ENCODE data around the gene CCDC187. TPM values are rescaled to one million over a fixed set of nuclear protein-coding genes. Genes with fewer than 3 reads are reported as not detected.

CCDC187 gene
- total RNA-seq, 5 donors from 2014 or later (not counting 1 experiment from before 2014, with no cell fraction given), result 0.07 to 0.20 (median 0.09) TPM; not detected in 1

- H3K27ac ChIP-seq (ENCODE audit: low read length), result no peak overlapping the region
- WGBS (ENCODE audit: insufficient coverage), result 86% methylated on average over 14 of the region's 14 CpGs
- peak overlapping the region in 1 of 2 donors; percentile 22 for H3K27ac Mint-ChIP-seq
- H3K36me3 Mint-ChIP-seq, result peaks cover 27% of the 10 kb centered on the region
- H3K9me3 ChIP-seq, result no peaks in the 10 kb centered on the region
- H3K9me3 Mint-ChIP-seq, result no peaks in the 10 kb centered on the region
- H3K27me3 Mint-ChIP-seq, result no peaks in the 10 kb centered on the region
- no peak overlapping the region for H3K4me3 Mint-ChIP-seq
- peaks cover 34 to 41% (median 37%) of the 10 kb centered on the region in 3 donors for H3K4me1 Mint-ChIP-seq
- ChIA-PET POLR2A (no interaction called here), CTCF (no interaction called here)
- H3K4me1 ChIP-seq (ENCODE audit: control insufficient read depth in 1 of 2, extremely low read depth in 1 of 2, insufficient read depth in 2 of 2, low read length in 2 of 2), result peaks cover 2 to 27% of the 10 kb centered on the region in 2 experiments
- no peaks in the 10 kb centered on the region for H3K27me3 ChIP-seq (replicated peaks in 1 of 2; ENCODE audit: control insufficient read depth in 2 of 2, extremely low read depth in 1 of 2, insufficient read depth in 2 of 2, low read length in 1 of 2)
- no peak overlapping the region for H3K4me3 ChIP-seq (ENCODE audit: control insufficient read depth in 1 of 2, extremely low read depth in 1 of 2, low read length in 1 of 2)
- peaks cover 3 to 17% of the 10 kb centered on the region in 2 donors for H3K36me3 ChIP-seq (ENCODE audit: control insufficient read depth in 2 of 2, extremely low read depth in 1 of 2, insufficient read depth in 1 of 2, low read length in 1 of 2)
- ATAC-seq (replicated peaks in 1 of 4) (no peak), DNase-seq (no peak)
Measured at GRCh38 chr9:136233868-136234267, 70.0 kb downstream of the CCDC187 start.

GRCh38 chr9:136233411-136233810 lies 70.5 kb downstream of the CCDC187 start:
- Mint-ChIP-seq H3K27me3 (no peaks in the 10 kb centered on the region), H3K4me3 (no peak overlapping the region), H3K36me3 (peaks cover 27% of the 10 kb centered on the region), H3K9me3 (no peaks in the 10 kb centered on the region), H3K27ac (peak overlapping the region; percentile 22 to 43), H3K4me1 (peaks cover 34 to 41% (median 40%) of the 10 kb centered on the region in 3 donors)
- no peak for DNase-seq
- H3K9me3 ChIP-seq, result no peaks in the 10 kb centered on the region
- no peak overlapping the region for H3K4me3 ChIP-seq (ENCODE audit: control insufficient read depth in 1 of 2, extremely low read depth in 1 of 2, low read length in 1 of 2)
- POLR2A ChIA-PET, result no interaction called here
- peaks cover 2 to 26% of the 10 kb centered on the region in 2 experiments for H3K4me1 ChIP-seq (ENCODE audit: control insufficient read depth in 1 of 2, extremely low read depth in 1 of 2, insufficient read depth in 2 of 2, low read length in 2 of 2)
- no peak for ATAC-seq (replicated peaks in 1 of 4)
- H3K27ac ChIP-seq (ENCODE audit: low read length), result no peak overlapping the region
- WGBS (ENCODE audit: insufficient coverage), result 72% methylated on average over 10 of the region's 15 CpGs
- peaks cover 3 to 17% of the 10 kb centered on the region in 2 donors for H3K36me3 ChIP-seq (ENCODE audit: control insufficient read depth in 2 of 2, extremely low read depth in 1 of 2, insufficient read depth in 1 of 2, low read length in 1 of 2)
- H3K27me3 ChIP-seq (replicated peaks in 1 of 2; ENCODE audit: control insufficient read depth in 2 of 2, extremely low read depth in 1 of 2, insufficient read depth in 2 of 2, low read length in 1 of 2), result no peaks in the 10 kb centered on the region
- CTCF ChIA-PET, result no interaction called here

- peaks cover 34 to 42% (median 42%) of the 10 kb centered on the region in 3 donors for H3K4me1 Mint-ChIP-seq
- no peaks in the 10 kb centered on the region for H3K27me3 Mint-ChIP-seq
- DNase-seq (no peak), ATAC-seq (replicated peaks in 1 of 4) (no peak)
- H3K36me3 Mint-ChIP-seq, result peaks cover 27% of the 10 kb centered on the region
- no peak overlapping the region for H3K4me3 Mint-ChIP-seq
- no peaks in the 10 kb centered on the region for H3K9me3 Mint-ChIP-seq
- H3K27ac Mint-ChIP-seq, result peak overlapping the region; percentile 22 to 43
- WGBS (ENCODE audit: insufficient coverage), result 84% methylated on average over 10 of the region's 10 CpGs
- Histone ChIP-seq H3K27ac (ENCODE audit: low read length) (no peak overlapping the region), H3K4me1 (ENCODE audit: control insufficient read depth in 1 of 2, extremely low read depth in 1 of 2, insufficient read depth in 2 of 2, low read length in 2 of 2) (peaks cover 2 to 21% of the 10 kb centered on the region in 2 experiments), H3K36me3 (ENCODE audit: control insufficient read depth in 2 of 2, extremely low read depth in 1 of 2, insufficient read depth in 1 of 2, low read length in 1 of 2) (peaks cover 3 to 17% of the 10 kb centered on the region in 2 donors), H3K4me3 (ENCODE audit: control insufficient read depth in 1 of 2, extremely low read depth in 1 of 2, low read length in 1 of 2) (no peak overlapping the region), H3K27me3 (replicated peaks in 1 of 2; ENCODE audit: control insufficient read depth in 2 of 2, extremely low read depth in 1 of 2, insufficient read depth in 2 of 2, low read length in 1 of 2) (no peaks in the 10 kb centered on the region), H3K9me3 (no peaks in the 10 kb centered on the region)
- ChIA-PET CTCF (no interaction called here), POLR2A (no interaction called here)
Measured at GRCh38 chr9:136232969-136233368, 70.9 kb downstream of the CCDC187 start.

GRCh38 chr9:136231478-136232297 lies 72.2 kb downstream of the CCDC187 start:
- ChIA-PET CTCF (no interaction called here), POLR2A (no interaction called here)
- 59% methylated on average over 17 of the region's 31 CpGs for WGBS (ENCODE audit: insufficient coverage)
- H3K36me3 ChIP-seq (ENCODE audit: control insufficient read depth in 2 of 2, extremely low read depth in 1 of 2, insufficient read depth in 1 of 2, low read length in 1 of 2), result peaks cover 3 to 17% of the 10 kb centered on the region in 2 donors
- Mint-ChIP-seq H3K4me1 (peaks cover 34 to 44% (median 42%) of the 10 kb centered on the region in 3 donors), H3K27me3 (no peaks in the 10 kb centered on the region), H3K4me3 (peak overlapping the region; percentile 55 to 69 (median 61)), H3K9me3 (no peaks in the 10 kb centered on the region), H3K36me3 (peaks cover 27% of the 10 kb centered on the region), H3K27ac (peak overlapping the region; percentile 61 to 83)
- DNase-seq, result peak in 21 of 35 experiments; percentile 5 to 61 (median 24)
- no peak overlapping the region for H3K27ac ChIP-seq (ENCODE audit: low read length)
- H3K4me3 ChIP-seq (ENCODE audit: control insufficient read depth in 1 of 2, extremely low read depth in 1 of 2, low read length in 1 of 2), result peak overlapping the region in 1 of 2 donors; percentile 26
- H3K9me3 ChIP-seq, result no peaks in the 10 kb centered on the region
- peaks cover 2 to 20% of the 10 kb centered on the region in 2 experiments for H3K4me1 ChIP-seq (ENCODE audit: control insufficient read depth in 1 of 2, extremely low read depth in 1 of 2, insufficient read depth in 2 of 2, low read length in 2 of 2)
- ATAC-seq (replicated peaks in 1 of 4), result peak; percentile 59 to 92 (median 76)
- H3K27me3 ChIP-seq (replicated peaks in 1 of 2; ENCODE audit: control insufficient read depth in 2 of 2, extremely low read depth in 1 of 2, insufficient read depth in 2 of 2, low read length in 1 of 2), result no peaks in the 10 kb centered on the region

- H3K9me3 Mint-ChIP-seq, result no peaks in the 10 kb centered on the region
- H3K9me3 ChIP-seq, result no peaks in the 10 kb centered on the region
- DNase-seq (no peak), ATAC-seq (replicated peaks in 1 of 4) (no peak)
- POLR2A ChIA-PET, result no interaction called here
- H3K4me3 Mint-ChIP-seq, result no peak overlapping the region
- peaks cover 6 to 12% of the 10 kb centered on the region in 2 donors for H3K36me3 ChIP-seq (ENCODE audit: control insufficient read depth in 2 of 2, extremely low read depth in 1 of 2, insufficient read depth in 1 of 2, low read length in 1 of 2)
- no peak overlapping the region for H3K4me3 ChIP-seq (ENCODE audit: control insufficient read depth in 1 of 2, extremely low read depth in 1 of 2, low read length in 1 of 2)
- H3K27me3 Mint-ChIP-seq, result no peaks in the 10 kb centered on the region
- no peak overlapping the region for H3K27ac Mint-ChIP-seq
- H3K27ac ChIP-seq (ENCODE audit: low read length), result no peak overlapping the region
- CTCF ChIA-PET, result no interaction called here
- no peaks in the 10 kb centered on the region for H3K27me3 ChIP-seq (replicated peaks in 1 of 2; ENCODE audit: control insufficient read depth in 2 of 2, extremely low read depth in 1 of 2, insufficient read depth in 2 of 2, low read length in 1 of 2)
- peaks cover 21% of the 10 kb centered on the region for H3K36me3 Mint-ChIP-seq
- H3K4me1 Mint-ChIP-seq, result peaks cover 35 to 46% (median 46%) of the 10 kb centered on the region in 3 donors
- WGBS (ENCODE audit: insufficient coverage), result 96% methylated on average over 8 of the region's 9 CpGs
- peaks cover 2 to 27% of the 10 kb centered on the region in 2 experiments for H3K4me1 ChIP-seq (ENCODE audit: control insufficient read depth in 1 of 2, extremely low read depth in 1 of 2, insufficient read depth in 2 of 2, low read length in 2 of 2)
Measured at GRCh38 chr9:136230773-136231172, 73.1 kb downstream of the CCDC187 start.

- ChIA-PET POLR2A (no interaction called here), CTCF (no interaction called here)
- peaks cover 17% of the 10 kb centered on the region for H3K36me3 Mint-ChIP-seq
- Histone ChIP-seq H3K9me3 (no peaks in the 10 kb centered on the region), H3K27ac (ENCODE audit: low read length) (no peak overlapping the region), H3K4me3 (ENCODE audit: control insufficient read depth in 1 of 2, extremely low read depth in 1 of 2, low read length in 1 of 2) (no peak overlapping the region), H3K27me3 (replicated peaks in 1 of 2; ENCODE audit: control insufficient read depth in 2 of 2, extremely low read depth in 1 of 2, insufficient read depth in 2 of 2, low read length in 1 of 2) (no peaks in the 10 kb centered on the region), H3K36me3 (ENCODE audit: control insufficient read depth in 2 of 2, extremely low read depth in 1 of 2, insufficient read depth in 1 of 2, low read length in 1 of 2) (peaks cover 7 to 8% of the 10 kb centered on the region in 2 donors), H3K4me1 (ENCODE audit: control insufficient read depth in 1 of 2, extremely low read depth in 1 of 2, insufficient read depth in 2 of 2, low read length in 2 of 2) (peaks cover 2 to 30% of the 10 kb centered on the region in 2 experiments)
- ATAC-seq (replicated peaks in 1 of 4) (no peak), DNase-seq (no peak)
- no peaks in the 10 kb centered on the region for H3K27me3 Mint-ChIP-seq
- 93% methylated on average over 10 of the region's 10 CpGs for WGBS (ENCODE audit: insufficient coverage)
- H3K4me3 Mint-ChIP-seq, result no peak overlapping the region
- no peaks in the 10 kb centered on the region for H3K9me3 Mint-ChIP-seq
- H3K4me1 Mint-ChIP-seq, result peaks cover 39 to 50% (median 48%) of the 10 kb centered on the region in 3 donors
- no peak overlapping the region for H3K27ac Mint-ChIP-seq
Measured at GRCh38 chr9:136230365-136230764, 73.5 kb downstream of the CCDC187 start.

Measured in T-cell (primary cell).